Epithelial cell of esophagus (primary cell): Measurements from ENCODE around the gene RBPMS2.

ENCODE experiments used
- DNase-seq: peaks from one replicate; pipeline ENCODE4 v3.0.0; 2010; ENCODE audit warnings: low read depth
- H3K4me3 ChIP-seq: 2 replicates; pipeline ENCODE4 v1.5.1; 2011; ENCODE audit warnings: mild to moderate bottlenecking, low read length, control low read depth
- CTCF ChIP-seq: IDR thresholded peaks from 2 replicates; pipeline ENCODE4 v1.5.1; 2011; ENCODE audit warnings: low read depth, mild to moderate bottlenecking, low read length, control low read depth, inconsistent platforms; ENCODE audit not compliant: insufficient read depth; ENCODE audit errors: missing control alignments

Gene RBPMS2

DNA sequence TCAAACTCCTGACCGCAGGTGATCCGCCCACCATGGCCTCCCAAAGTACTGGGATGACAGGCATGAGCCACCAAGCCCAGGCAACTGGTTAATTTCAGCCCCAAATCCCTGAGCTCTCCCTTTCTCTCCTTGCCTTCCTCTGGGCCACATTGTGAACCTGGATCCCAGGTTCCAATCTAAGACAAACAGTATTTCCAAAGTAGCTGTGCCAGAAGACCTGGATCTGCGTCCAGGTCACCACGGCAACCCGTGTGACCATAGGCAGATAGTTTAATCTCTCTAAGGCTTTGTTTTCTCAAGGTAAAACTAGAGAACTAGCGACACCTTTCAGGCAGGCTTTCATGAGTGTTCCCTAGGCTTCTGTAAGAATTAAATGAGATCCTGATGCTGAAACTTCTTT is 5.9 kb upstream of the RBPMS2 start:
- no peak for TF ChIP-seq CTCF

DNA sequence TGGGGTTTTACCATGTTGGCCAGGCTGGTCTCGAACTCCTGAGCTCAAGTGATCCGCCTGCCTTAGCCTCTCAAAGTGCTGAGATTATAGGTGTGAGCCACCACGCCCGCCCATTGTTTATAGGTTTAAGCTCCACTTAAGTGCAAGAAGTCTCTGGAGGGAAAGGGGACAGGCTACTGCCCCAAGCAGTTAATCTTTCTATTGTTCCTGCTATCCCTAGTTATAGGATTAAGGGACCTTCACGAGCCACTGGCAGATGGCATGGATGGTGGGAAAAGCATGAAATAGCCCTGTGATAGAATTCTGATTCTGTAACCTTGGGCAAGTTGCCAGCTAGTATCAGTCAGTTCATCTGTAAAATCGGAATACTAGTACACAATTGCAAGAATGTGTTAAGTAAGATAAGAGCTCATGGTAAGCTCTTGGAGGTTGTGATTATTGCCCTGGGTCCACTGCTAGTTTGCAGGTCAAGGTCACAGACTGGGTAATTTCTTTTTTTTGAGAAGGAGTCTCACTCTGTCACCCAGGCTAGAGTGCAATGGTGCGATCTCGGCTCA is 5.3 kb upstream of the RBPMS2 start:
- TF ChIP-seq CTCF: no peak
- H3K4me3 ChIP-seq: no peak overlapping the region
- DNase-seq: no peak

More for the DNA sequence above, 5.9 kb upstream of the RBPMS2 start:
- no peak overlapping the region for H3K4me3 ChIP-seq
- DNase-seq: no peak

DNA sequence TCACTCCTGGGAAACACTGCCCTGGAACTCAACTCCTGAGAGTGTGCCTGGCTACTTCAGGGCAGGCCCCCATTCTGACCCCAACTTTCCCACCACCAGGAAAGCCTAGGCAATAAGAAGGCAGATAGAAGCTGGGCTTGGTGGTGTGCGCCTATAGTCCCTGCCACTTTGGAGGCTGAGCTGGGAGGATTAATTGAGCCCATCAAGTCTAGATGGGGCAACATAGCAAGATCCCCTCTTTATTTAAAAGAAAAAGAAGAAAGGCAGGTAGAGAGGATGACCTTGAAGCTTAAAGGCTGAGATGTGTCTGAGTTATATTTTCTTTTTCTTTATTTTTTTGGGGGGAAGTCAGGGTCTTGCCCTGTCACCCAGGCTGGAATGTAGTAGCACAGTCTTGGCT is 4.2 kb upstream of the RBPMS2 start:
- TF ChIP-seq CTCF: no peak
- DNase-seq: no peak
- no peak overlapping the region for H3K4me3 ChIP-seq

GRCh38 chr15:64779024-64779423 is 3.6 kb upstream of the RBPMS2 start:
- DNase-seq: no peak
- TF ChIP-seq CTCF: no peak
- H3K4me3 ChIP-seq: no peak overlapping the region

GRCh38 chr15:64776402-64776786 is 1.0 kb upstream of the RBPMS2 start:
- TF ChIP-seq CTCF: no peak
- no peak overlapping the region for H3K4me3 ChIP-seq
- DNase-seq: no peak

DNA sequence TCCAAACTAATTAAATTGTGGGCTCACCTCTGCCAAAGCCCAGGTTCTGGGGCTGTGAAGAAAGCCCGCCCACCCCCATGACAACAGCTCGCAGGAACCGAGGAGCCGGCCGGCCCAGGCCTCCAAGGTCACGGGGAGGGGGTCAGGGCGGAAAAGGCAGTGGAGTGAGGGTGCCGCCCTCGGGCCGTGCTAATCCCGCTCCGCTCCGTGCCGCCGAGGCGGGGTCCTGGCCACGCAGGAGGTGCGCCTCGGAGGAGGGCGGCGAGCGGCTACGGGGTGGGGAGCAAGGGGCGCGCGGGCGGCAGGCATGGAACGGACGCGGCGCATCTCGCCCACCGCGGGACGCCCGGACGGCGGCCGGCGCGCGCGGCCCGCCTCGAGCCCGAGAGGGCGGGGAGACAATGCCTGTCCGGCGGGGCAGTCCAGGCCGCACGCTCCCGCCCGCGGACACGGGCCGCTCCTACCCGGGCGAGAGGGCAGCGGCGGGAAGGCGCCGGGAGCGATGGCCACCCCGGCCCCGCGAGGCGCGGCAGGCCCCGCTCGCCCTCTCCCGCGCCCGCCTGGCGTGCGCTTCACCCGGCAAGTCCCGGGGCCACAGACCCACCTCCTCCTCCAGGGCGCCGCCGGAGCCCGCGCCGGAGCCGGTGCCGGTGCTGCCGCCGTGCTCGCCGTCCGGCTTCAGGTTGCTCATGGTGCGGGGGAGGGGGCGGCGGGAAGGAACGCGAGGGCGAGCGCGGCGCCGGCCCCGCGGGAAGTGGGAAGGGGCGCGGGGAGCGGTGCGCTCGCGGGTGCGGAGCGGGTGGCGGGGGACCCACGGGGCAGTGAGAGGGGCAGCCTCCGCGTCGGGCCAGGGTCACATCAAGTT is 528 bp downstream of the RBPMS2 start:
- H3K4me3 ChIP-seq: no peak overlapping the region
- DNase-seq: no peak
- no peak for TF ChIP-seq CTCF
